WTC11 (cell line): Measurements from ENCODE around the gene TSPAN5.

Experiments used
- CTCF ChIP-seq: fragments of 200-600 bp; IDR thresholded peaks from 2 replicates; pipeline ENCODE4 v1.8.0; 2022; ENCODE audit warnings: antibody characterized with exemption
- ELF4 ChIP-seq: sonication (generic); formaldehyde crosslinking; IDR thresholded peaks from 2 replicates; pipeline ENCODE4 v1.8.1; 2022; ENCODE audit warnings: low read depth, mild to moderate bottlenecking, moderate library complexity, missing genetic modification reagents
- ESRRA ChIP-seq: sonication (generic); formaldehyde crosslinking; IDR thresholded peaks from 2 replicates; pipeline ENCODE4 v1.8.1; 2022; ENCODE audit warnings: mild to moderate bottlenecking, missing genetic modification reagents, borderline replicate concordance
- MXD4 ChIP-seq: fragments of 250-450 bp; sonication (Bioruptor Pico); IDR thresholded peaks from 2 replicates; pipeline ENCODE4 v1.8.0; 2021; ENCODE audit warnings: mild to moderate bottlenecking, moderate library complexity, borderline replicate concordance
- NFE2L1 ChIP-seq: sonication (generic); formaldehyde crosslinking; IDR thresholded peaks from 2 replicates; pipeline ENCODE4 v1.8.1; 2023; ENCODE audit warnings: missing genetic modification reagents
- NR2C2 ChIP-seq: sonication (generic); formaldehyde crosslinking; IDR thresholded peaks from 2 replicates; pipeline ENCODE4 v1.8.0; 2022; ENCODE audit warnings: mild to moderate bottlenecking, missing genetic modification reagents
- RELA ChIP-seq: sonication (generic); formaldehyde crosslinking; IDR thresholded peaks from 2 replicates; pipeline ENCODE4 v1.8.1; 2022; ENCODE audit warnings: missing genetic modification reagents, mild to moderate bottlenecking, borderline replicate concordance
- SMAD3 ChIP-seq: sonication (generic); formaldehyde crosslinking; IDR thresholded peaks from 2 replicates; pipeline ENCODE4 v1.8.0; 2022; ENCODE audit warnings: missing genetic modification reagents, mild to moderate bottlenecking, borderline replicate concordance
- USF1 ChIP-seq: sonication (generic); formaldehyde crosslinking; IDR thresholded peaks from 2 replicates; pipeline ENCODE4 v1.8.0; 2022; ENCODE audit warnings: mild to moderate bottlenecking, missing genetic modification reagents
- ZBTB43 ChIP-seq: sonication (generic); formaldehyde crosslinking; IDR thresholded peaks from 2 replicates; pipeline ENCODE4 v1.8.1; 2023; ENCODE audit warnings: mild to moderate bottlenecking, missing genetic modification reagents

GRCh38 chr4:98571161-98571786 lies 87.1 kb downstream of the TSPAN5 start:
- TF ChIP-seq ESRRA (no peak), RELA (CRISPR knock-in tag) (no peak), CTCF (no peak), ZBTB43 (CRISPR knock-in tag) (no peak), MXD4 (CRISPR knock-in tag) (no peak), NR2C2 (CRISPR knock-in tag) (no peak), NFE2L1 (CRISPR knock-in tag) (no peak), USF1 (CRISPR knock-in tag) (no peak), ELF4 (CRISPR knock-in tag) (no peak), SMAD3 (CRISPR knock-in tag) (no peak)
